Activated CD8-positive, alpha-beta T cell treated with anti-CD3 and anti-CD28 coated beads for 36 hours (primary cell): ENCODE measurements around the gene CORO2A. TPM values are rescaled to one million over a fixed set of nuclear protein-coding genes. Genes with fewer than 3 reads are reported as not detected.

Experiments
- ATAC-seq: fragments of 200-7000 bp; cut with Tn5 transposase; one replicate; pipeline ENCODE4 v1.10.0; 2021; ENCODE audit warnings: mild to moderate bottlenecking, moderate library complexity
- CTCF ChIA-PET: fragments of 350-600 bp; sonication (Branson Sonifier 250); formaldehyde crosslinking; loops from one replicate; lab custom pipeline; 2021; ENCODE audit warnings: antibody characterized with exemption; lab: Charles Lee
- POLR2A ChIA-PET: fragments of 350-600 bp; sonication (Branson Sonifier 250); formaldehyde crosslinking; loops from one replicate; lab custom pipeline; 2021; ENCODE audit warnings: antibody characterized with exemption; lab: Charles Lee
- DNase-seq: peaks from one replicate; pipeline ENCODE4 v3.0.0-alpha.2; 2020
- H3K27ac Mint-ChIP-seq: one replicate; pipeline ENCODE4 v1.8.0; 2021; ENCODE audit warnings: mild to moderate bottlenecking, mixed read lengths
- H3K27me3 Mint-ChIP-seq: one replicate; pipeline ENCODE4 v1.8.0; 2021; ENCODE audit warnings: mixed read lengths
- H3K36me3 Mint-ChIP-seq: one replicate; pipeline ENCODE4 v1.8.0; 2021; ENCODE audit warnings: low read depth, mixed read lengths
- H3K4me1 Mint-ChIP-seq: one replicate; pipeline ENCODE4 v1.8.0; 2021; ENCODE audit warnings: low read depth, mixed read lengths
- H3K4me3 Mint-ChIP-seq: one replicate; pipeline ENCODE4 v1.8.0; 2021; ENCODE audit warnings: mild to moderate bottlenecking, moderate library complexity, mixed read lengths
- H3K9me3 Mint-ChIP-seq: one replicate; pipeline ENCODE4 v1.8.0; 2021; ENCODE audit warnings: mixed read lengths
- CTCF ChIP-seq: fragments of 200-600 bp; IDR thresholded peaks from one replicate; pipeline ENCODE4 v1.8.0; 2022; ENCODE audit warnings: antibody characterized with exemption, mild to moderate bottlenecking
- intact Hi-C: fragments of 100-400 bp; cut with micrococcal nuclease; formaldehyde crosslinking; loops from one replicate; pipeline ENCODE4 v1.10.0; 2022
- total RNA-seq, 2 experiments: library from RNA; stranded (reverse); gene quantifications; one replicate each; pipeline ENCODE4 v1.2.3, GENCODE V29; 2021

The CORO2A gene
- total RNA-seq, 2 experiments from 2014 or later, result 12.2 to 13.4 TPM

- Mint-ChIP-seq H3K27ac (peak overlapping the region; percentile 93), H3K36me3 (peaks cover 61% of the 10 kb centered on the region), H3K27me3 (no peaks in the 10 kb centered on the region), H3K4me1 (peaks cover 83% of the 10 kb centered on the region), H3K4me3 (no peak overlapping the region), H3K9me3 (peaks cover 3% of the 10 kb centered on the region)
- ATAC-seq (no peak), DNase-seq (no peak)
- intact Hi-C loops, result loop anchor here (10.0 kb wide), 1 partner anchor 160 kb away; no protein-coding TSS in a partner anchor
- no peak for TF ChIP-seq CTCF
- ChIA-PET CTCF (interaction anchor here (0.6 to 1.8 kb wide), 5 partner anchors 8 to 151 kb away, joined by 3 to 8 read pairs (median 3); partner anchors contain the start of genes TBC1D2 and TRIM14), POLR2A (interaction anchor here (1.0 kb wide), 1 partner anchor 14 kb away, joined by 6 read pairs; the partner anchor contains the start of gene TRIM14)
Measured at GRCh38 chr9:98104445-98104881, 88.0 kb downstream of the CORO2A start.

- Mint-ChIP-seq H3K4me1 (peaks cover 77% of the 10 kb centered on the region), H3K27ac (peak overlapping the region; percentile 95), H3K36me3 (peaks cover 56% of the 10 kb centered on the region), H3K9me3 (peaks cover 2% of the 10 kb centered on the region), H3K4me3 (peak overlapping the region; percentile 66), H3K27me3 (no peaks in the 10 kb centered on the region)
- DNase-seq, result peak; percentile 89
- ATAC-seq, result peak; percentile 97
- intact Hi-C loops, result loop anchor here (10.0 kb wide), 1 partner anchor 163 kb away; no protein-coding TSS in a partner anchor
- TF ChIP-seq CTCF, result no peak
- ChIA-PET CTCF (interaction anchor here (0.7 to 1.8 kb wide), 11 partner anchors 9 to 218 kb away, joined by 3 to 7 read pairs (median 4); partner anchors contain the start of gene TBC1D2), POLR2A (interaction anchor here (0.9 to 2.1 kb wide), 6 partner anchors 10 to 153 kb away, joined by 3 to 9 read pairs (median 5); partner anchors contain the start of genes ANP32B, NANS, TBC1D2 and TRIM14)
Measured at GRCh38 chr9:98101868-98102273, 90.6 kb downstream of the CORO2A start.

- peaks cover 78% of the 10 kb centered on the region for H3K4me1 Mint-ChIP-seq
- TF ChIP-seq CTCF, result no peak
- H3K4me3 Mint-ChIP-seq, result peak overlapping the region; percentile 66
- peaks cover 58% of the 10 kb centered on the region for H3K36me3 Mint-ChIP-seq
- ChIA-PET POLR2A (interaction anchor here (0.9 to 2.1 kb wide), 7 partner anchors 9 to 154 kb away, joined by 3 to 9 read pairs (median 4); partner anchors contain the start of genes ANP32B, NANS, TBC1D2 and TRIM14), CTCF (interaction anchor here (0.7 to 1.8 kb wide), 12 partner anchors 10 to 217 kb away, joined by 3 to 7 read pairs (median 4); partner anchors contain the start of gene TBC1D2)
- H3K9me3 Mint-ChIP-seq, result no peaks in the 10 kb centered on the region
- no peaks in the 10 kb centered on the region for H3K27me3 Mint-ChIP-seq
- peak overlapping the region; percentile 95 for H3K27ac Mint-ChIP-seq
- no peak for ATAC-seq
- DNase-seq, result no peak
- intact Hi-C loops, result loop anchor here (10.0 kb wide), 1 partner anchor 163 kb away; no protein-coding TSS in a partner anchor
Measured at GRCh38 chr9:98101416-98101815, 91.0 kb downstream of the CORO2A start.

GRCh38 chr9:98100456-98100855 is 92.0 kb downstream of the CORO2A start:
- H3K36me3 Mint-ChIP-seq, result peaks cover 51% of the 10 kb centered on the region
- ChIA-PET CTCF (interaction anchor here (1.1 to 2.1 kb wide), 3 partner anchors 13 to 26 kb away, joined by 3 to 7 read pairs (median 6); partner anchors contain the start of gene TRIM14), POLR2A (interaction anchor here (0.6 to 1.0 kb wide), 3 partner anchors 8 to 99 kb away, joined by 3 to 4 read pairs (median 3); no protein-coding TSS in a partner anchor)
- no peak for TF ChIP-seq CTCF
- no peak for DNase-seq
- H3K4me3 Mint-ChIP-seq, result no peak overlapping the region
- peaks cover 70% of the 10 kb centered on the region for H3K4me1 Mint-ChIP-seq
- peak overlapping the region; percentile 95 for H3K27ac Mint-ChIP-seq
- intact Hi-C loops, result loop anchor here (10.0 kb wide), 1 partner anchor 164 kb away; no protein-coding TSS in a partner anchor
- H3K9me3 Mint-ChIP-seq, result no peaks in the 10 kb centered on the region
- ATAC-seq, result no peak
- no peaks in the 10 kb centered on the region for H3K27me3 Mint-ChIP-seq
